ENCODE results near the gene NEDD8.

Gene NEDD8

DNA sequence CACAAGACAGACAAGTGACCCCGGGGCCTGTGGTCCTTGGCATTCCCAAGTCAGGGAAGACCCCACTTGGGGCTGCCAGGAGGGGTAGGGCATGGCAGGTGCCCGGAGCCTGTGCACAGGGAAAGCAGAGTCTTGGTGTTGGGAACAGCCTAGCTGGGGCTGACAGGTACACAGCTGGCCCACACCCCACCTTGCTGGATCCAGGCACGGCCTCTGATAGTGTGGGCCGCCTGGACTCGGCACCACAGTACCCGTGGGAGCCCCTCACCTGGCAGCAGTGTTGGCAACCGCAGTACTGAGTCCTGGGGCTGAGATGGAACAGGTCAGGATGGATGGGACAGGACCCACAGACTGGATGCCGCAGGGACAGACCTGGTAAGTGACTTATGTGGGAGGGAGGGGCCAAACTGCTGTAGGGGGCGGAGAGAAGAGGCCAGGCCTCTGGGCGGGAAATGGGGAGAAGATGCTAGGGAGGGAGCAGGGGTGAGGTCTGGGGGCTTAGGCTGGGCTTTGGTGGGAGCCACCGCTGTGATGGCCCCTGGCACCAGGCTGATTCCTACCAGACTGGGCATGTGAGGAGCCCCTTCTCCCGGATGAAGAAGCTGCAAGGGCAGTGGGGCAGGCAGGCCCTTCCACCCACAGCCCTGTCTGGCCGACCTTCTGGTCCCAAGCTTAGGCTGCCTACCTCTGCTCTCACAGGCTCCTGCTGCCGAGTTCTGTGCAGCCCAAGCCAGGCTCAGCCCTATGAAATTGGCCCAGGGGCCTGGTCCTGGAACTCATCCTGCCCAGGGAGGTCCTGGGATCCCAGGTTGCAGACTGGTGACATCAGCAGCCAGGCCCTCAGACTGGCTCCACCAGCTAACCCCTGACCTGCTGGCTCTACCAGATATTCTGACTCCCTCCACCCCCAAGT, 30.9 kb upstream of the NEDD8 start, which contains the start of gene TGM1:
TGM1 (minus strand) TSS at position 357 of the 913 bp plus-strand sequence. CDS start 825 bp downstream, outside the sequence.
- no peak for DNase-seq

DNA sequence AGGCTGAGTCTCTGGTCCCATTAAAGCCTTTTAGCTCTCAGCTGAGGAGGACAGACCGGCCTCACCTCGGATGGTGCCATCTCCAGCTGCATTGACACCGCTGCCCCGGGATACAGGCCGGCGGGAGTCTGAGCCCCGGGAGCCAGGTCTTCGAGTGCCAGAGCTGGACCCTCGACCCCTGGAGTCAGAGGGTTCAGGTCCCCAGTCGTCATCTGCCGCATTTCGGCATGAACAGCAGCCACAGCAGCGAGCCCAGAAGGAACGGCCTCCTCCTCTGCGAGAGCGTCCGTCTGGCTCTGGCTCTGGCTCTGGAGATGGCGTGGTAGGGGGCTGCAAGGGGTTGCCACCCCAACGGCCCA, 29.8 kb upstream of the NEDD8 start:
- DNase-seq: no peak

DNA sequence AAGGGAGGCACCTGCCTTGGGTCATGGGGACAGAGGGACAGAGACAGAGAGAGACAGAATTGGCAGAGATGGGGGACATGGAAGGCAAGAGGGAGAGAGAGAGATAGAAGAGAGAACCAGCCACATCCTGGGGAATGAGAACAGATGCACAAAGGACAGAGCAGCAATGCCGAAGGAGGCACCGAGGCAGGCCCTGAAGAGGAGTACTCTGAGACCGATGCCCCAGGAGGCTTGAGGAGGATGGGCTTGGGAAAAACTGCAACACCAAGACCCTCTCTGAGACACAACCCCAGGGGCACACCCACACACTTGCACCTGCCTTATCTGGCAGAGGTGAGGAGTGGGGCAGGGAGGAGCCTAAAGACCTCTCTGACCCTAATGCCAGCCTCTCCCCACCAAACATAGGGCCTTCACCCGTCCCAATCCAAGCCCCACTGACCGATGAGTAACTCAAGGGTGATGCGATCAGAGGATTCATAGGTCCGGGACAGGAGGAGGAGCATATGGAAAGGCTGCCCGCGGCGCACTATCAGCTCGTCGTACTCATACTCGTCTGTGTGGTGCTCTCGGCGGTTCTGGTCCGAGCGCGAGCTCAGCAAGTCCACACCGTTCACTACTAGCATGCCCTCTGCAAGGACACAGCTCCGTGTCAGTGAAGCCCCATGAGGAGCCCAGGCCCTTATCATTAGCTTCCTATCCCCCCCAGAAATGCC, 29.2 kb upstream of the NEDD8 start:
- DNase-seq: no peak

DNA sequence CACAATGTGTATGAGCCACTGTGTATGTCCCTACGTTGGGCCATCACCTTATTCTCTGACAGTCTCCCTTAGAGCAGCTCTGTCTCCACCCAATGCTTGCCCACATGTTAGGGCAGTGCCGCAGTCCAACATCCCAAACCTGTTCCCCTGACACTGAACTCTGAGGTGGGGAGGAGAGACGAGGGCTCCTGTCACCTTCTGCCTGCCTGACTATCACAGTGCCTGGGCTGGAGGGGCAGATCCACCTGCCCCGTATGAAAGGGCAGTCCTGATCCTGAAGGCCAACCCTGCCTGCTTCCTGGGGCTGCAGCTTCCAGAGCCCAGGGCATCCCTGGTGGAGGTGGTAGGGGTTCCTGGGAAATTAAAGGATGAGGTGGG, 28.6 kb upstream of the NEDD8 start:
- DNase-seq: no peak

DNA sequence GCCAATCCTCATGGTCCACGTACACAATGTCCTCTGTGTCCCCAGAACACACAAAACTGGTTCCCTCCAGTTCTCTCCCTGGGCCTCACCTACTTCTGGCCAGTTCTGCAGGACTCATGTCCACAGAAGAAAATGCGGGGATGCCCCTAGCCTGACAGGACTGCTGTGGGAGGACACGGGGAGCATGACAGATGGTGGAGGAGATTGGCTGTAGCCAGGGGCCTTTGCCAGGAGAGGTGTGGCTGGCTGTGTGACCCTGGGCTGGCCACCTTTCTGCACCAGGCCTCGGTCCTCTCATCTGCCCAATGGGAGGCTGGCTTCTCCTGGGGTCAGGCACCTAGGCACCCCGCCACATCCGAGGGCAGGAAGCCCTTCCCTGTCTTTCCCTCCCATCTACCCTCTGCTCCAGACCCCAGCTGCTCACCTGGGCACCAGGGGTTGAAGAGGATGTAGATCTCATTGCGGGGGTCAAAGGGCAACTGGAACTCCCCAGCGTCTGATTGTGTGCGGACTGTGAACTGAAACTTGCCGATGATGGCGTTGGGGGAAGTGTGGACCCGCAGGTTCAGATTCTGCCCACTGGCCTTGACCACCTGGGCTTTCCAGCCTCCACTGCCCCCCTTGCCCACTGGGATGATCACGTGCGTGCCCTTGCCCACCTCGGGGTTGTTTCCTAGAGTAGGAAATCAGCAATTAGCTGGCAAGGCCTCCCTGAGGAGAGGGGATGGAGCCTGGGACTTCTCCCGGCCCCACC, 28.0 kb upstream of the NEDD8 start:
- no peak for DNase-seq

DNA sequence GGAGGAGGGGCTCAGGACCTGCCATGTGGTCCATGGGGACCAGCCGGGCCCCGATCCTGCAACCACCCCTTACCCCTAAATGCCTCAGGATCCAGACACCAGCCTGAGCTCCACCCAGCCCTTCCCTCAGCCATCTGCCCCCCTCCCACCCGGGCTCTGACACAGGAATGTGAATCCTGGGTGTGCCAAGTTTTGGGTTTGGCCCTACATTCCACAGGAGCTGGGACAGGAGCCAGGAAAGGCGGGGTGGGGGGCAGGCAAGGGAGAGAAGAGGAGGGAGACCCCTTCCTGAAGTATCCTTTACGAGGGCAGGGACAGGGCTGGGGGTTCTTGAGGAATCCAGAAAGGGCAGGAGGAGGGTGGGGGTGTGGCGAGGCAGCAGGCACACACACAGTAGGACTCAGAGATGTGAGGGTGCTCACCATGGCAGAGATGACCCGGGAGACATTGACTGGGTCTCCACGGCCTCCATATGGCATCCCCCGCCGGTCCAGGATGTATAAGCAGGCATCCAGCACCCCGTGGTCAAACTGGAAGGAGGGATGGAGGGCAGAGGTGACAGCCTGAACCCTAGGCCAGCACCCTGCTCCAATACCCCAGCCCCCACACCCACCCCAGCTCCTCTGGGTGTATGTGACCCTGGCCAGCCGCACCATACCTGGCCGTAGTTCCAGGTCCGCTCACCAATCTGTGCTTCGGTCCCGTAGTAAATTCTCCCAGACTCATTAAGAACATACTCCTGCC, 27.3 kb upstream of the NEDD8 start:
- no peak for DNase-seq

DNA sequence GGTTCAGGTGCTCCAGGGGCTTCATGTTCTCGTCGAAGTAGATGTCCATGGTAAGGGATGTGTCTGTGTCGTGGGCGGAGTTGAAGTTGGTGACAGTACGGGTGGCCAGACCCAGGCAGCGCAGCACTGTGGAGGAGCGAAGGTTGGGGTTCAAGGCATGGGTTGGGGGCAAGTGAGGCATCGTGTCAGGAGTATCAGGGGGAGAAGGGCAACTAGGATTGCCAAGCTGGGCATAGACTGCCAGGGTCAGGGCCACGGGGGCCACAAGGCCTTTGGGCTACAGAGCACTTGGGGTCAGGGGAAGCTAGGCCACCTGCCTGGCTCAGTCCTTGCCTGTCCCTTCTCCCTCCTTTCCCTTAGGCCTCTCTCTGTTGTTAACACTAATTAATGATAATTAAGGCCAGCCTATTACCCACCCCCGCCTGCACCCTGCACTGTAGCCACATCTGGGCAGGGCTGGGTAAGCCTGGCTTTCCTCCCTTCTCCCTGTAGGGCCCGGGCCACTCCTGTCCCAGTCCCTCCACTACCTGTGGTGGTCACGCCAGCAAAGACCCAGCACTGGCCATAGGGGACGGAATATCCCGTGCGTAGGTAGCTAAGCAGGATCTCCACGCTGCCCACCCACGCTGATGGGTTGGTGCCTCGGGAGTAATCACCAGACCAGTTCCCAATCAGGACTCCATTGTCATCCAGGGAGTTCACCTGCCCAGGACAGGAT, 26.5 kb upstream of the NEDD8 start:
- no peak for DNase-seq

DNA sequence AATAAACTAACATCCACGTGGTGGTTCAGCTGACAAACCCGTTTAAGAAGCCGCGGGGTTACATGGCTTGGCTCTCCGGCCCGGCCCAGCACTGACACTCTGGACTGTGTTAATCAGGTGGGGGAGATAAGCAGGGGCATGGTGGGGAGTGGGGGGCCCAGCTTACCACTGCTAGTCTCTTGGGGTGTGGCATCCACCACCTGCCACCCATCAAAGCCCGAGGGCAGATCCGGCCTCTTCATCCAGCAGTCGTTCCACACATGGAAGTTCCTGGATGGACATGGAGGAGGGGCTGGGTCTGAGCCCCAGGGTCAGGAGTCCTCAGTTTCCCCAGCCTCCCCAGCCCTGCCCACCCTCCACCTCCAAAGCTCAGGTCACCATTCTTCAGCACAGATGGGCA, 26.0 kb upstream of the NEDD8 start:
- DNase-seq: no peak

DNA sequence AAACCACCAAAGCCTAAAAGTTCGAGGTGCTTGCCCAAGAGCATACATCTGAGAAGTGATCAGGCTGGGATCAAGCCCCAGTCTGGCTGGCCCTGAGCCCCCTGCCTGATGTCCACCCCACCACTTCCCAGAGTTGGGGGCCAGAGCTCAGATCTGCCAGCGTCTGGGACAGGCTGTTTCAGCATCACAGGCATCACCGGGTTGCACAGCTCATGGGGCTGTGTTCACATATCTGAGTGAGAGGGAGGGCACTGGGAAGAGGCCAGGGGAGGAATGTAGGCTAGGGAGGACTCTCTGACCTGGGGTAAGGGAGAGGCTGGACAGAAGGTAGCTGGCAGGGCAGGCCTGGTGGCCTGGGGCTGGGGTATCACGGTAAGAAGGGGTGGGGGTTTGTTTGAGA, 24.8 kb upstream of the NEDD8 start:
- DNase-seq: no peak

DNA sequence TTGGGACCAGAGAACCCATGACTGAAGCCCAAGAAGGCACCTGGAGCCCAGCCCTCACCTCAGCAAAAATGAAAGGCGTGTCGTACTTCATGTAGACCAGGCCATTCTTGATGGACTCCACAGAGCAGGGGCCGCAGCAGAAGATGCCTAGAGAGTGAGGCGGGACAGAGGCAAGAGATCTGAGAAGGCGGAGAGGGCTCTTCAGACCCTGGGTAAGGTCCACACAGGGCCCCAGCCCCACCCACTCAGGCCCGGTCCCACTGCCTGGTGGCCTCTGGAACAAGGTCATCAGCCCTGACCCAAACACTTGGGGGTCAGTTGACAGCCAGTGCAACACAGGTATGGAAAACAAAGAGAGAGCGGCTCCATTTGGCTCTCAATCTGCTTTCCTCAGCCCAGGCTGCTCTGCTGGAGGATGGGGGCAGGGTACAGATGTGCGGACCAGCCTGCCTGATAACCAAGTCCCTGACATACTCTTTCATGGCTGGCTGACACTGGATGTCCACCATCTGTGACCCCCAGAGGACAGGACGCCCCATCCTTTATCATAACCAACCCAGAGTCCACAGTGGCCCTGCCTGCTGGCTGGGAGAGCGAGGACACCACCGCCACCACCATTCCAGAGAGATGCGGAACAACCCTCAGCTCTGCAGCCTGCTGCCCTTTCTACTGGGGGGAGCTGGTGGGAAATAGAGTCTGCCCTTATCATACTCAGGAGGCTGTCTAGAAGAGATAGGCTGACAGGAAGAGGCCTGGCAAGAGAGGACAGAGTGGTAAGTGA, 24.0 kb upstream of the NEDD8 start:
- DNase-seq: no peak

DNA sequence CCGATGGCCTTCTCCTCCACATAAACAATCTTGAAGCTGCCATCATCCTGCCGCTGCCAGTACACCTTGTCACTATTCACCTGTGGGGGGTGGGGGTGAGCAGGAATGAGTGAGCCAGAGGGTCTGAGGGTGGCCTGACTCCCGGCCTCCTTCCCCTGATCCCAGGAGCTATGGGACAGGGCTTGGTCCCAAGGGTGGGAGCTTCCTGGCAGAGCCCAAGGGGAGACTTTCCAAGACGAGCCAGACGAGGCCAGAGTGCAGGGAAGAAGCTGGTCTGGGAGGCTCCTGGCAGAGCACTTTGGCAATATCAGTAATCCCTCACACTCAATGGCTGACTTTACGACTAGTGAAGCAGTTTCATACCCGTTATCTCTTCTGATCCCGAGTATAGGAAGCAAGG, 23.3 kb upstream of the NEDD8 start:
- DNase-seq: no peak

DNA sequence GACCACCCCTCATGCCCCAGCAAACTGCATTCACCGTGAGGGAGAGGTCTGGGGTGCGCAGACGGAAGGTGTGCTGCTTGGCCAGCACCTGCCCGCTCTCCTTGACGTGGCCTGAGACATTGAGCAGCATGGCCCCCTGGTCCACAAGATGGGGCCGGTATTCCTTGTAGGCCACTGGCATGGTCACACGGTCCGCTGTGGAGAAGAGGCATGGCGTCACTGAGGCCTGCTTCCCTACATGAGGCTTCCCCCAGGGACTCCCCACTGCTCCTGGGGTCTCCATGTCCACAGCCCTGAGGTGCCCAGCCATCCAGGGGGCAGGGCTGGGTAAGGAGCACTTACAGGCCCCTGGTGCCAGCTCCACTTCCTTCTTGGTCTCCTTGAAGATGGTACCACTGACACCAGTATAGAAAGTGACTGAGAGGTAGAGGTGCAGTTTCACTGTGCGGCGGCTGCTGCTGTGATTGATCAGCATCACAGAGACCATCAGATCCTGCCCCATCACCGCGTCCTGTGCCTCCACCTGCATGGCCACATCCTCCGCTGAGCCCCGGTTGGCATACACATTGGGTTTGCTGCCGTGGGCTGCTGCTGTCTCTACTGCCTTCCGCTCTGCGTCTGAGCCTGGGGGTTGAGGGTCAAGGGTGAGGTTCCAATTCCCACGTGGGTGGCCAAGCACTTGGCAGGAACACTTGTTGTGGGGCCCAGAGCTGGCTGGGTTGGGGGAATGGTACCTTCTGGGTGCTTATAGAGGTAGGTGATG, 22.6 kb upstream of the NEDD8 start:
- no peak for DNase-seq

DNA sequence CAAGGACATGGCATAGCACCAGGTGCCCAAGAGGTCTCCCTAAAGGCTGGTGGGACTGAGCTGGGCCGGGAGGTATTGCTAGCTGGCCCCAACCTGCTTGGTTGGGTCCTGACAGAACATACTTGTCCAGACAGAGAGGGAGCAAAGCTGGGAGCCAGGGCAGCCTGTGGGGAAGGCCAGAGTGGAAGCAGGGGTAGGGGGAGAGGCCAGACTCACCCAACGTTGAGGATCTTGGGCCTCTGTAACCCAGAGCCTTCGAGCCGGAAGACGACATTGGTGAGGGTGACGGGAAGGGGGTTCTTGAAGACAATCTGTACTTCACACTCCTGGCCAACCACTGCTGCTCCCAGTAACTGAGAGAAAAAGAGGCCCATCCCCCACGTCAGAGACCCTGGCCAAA, 21.8 kb upstream of the NEDD8 start:
- DNase-seq: no peak

DNA sequence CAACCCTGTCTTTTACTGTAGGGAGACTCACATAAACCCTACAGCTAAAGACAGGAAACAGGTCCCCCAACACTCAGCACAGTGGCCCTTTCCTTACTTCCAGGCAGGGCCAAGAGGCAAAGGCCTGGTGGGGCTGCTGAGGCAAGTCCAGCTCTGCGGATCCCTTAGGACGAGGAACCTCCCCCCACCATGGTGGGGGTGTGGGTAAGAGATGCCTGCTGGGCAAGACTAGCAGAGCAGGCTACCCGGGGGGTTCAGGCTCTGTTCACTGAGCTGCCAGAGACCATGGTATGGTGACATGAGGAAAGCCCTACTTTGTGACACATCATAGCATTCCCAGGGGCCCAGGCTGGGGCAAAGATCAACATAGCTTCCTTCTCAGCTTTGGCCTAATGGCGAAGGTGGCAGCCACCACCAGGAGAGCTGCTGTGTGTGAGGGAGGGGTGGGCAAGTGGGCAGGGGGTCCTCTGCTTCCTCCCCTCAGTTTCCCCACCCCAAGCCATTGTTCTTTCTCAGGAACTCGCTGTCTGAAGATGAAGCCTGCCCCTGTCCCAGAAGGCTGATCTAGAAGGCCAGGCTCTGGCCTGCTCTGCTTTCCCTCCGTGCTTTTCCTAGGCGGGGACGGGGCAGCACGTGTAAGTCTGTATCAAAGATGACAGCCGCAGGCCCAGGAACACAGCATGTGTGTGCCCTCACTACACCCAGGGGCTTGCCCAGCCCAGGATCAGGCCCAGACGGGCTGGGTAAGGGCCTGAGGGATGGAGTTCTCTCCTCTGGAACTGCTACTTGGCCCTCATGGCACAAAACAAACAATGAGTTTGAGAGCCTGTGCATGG, 20.3 kb upstream of the NEDD8 start:
- DNase-seq: no peak

DNA sequence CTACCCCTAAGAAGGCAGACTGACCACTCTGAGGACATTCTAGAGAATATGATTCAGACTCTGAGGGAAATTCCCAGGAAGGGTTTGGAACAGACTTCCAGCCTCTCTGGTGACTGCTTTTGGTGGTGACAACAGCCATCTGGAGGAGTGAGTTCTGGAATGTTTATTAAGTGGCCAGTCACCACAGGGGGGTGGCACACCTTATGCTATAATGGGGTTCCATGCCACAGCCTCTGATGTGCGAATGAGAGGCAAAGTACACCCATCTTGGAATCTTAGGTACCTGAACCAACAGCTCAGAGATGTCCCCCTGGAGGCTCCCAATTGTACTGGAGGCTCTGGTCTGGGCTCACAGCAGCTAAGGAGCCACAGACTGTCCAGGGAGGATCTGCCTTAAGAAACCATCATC, 19.7 kb upstream of the NEDD8 start:
- no peak for DNase-seq

DNA sequence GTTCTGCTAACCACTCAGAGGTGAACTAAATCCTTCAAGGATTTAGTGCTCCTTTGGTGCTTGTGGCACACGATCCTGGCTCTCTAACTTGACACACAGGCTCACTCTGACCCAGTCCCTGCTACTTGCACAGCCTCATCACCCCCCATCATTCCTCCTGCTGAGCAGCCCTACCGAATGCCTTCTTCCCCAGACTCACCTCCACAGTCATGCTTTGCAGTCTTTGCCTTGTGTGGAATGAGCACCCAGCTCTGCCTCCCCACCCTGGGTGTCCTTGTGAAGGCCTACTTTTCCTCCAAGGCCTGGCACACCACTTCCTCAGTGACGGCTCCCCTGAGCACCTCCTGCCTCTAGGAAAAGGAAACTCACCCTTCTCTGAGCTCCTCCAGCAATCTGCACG, 18.2 kb upstream of the NEDD8 start:
- no peak for DNase-seq

DNA sequence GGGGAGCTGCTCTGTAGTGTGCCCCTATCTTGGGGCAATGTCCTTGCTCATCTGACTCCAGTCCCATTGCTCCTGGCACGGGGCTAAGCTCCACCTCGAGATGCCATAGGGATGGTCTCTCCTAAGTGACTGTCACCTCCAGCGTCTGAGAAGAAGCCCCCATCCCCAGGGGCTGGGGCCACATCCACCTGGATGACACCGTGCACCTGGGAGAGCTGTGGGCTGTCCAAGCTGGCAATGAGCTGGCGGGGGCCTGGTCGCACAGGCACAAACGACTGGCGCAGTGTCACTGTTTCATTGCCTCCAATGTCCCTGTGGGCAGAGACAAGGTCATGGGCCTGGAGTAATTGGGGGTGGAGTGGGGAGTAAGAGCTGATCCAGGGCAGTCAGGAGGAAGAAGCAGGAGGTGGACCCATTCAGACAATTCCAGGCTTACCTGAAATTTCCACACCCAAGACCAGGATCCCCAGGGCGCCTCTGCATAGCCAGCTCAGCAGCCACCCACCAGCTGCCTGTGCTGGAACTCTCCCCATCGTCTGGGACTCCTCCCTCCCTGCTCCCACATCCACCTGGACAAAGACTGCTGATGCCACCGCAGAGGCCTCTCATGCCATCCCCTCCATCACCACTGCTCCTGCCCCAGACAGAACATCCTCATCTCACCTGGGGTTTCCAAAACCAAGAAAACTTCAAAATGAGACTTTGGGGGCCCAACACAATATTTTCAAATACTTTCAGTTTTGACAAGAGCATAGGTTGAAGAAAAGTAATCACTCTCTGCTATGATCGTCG, 17.3 kb upstream of the NEDD8 start:
- no peak for DNase-seq

DNA sequence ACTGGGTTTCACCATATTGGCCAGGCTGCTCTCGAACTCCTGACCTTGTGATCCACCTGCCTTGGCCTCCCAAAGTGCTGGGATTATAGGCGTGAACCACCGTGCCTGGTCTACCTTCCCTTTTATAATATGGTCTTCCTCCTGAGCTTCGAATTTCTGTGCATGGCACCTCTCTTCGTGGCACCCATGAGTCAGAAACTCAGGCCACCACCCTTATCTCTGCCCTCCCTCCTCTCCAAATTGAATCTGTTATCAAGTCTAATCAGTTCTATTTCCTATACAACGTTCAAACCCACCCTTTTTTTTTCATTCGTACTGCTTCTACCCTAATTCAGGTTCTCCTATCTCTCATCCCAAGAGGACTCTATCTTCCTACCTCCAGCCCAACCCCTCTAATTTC, 15.3 kb upstream of the NEDD8 start:
- no peak for DNase-seq

DNA sequence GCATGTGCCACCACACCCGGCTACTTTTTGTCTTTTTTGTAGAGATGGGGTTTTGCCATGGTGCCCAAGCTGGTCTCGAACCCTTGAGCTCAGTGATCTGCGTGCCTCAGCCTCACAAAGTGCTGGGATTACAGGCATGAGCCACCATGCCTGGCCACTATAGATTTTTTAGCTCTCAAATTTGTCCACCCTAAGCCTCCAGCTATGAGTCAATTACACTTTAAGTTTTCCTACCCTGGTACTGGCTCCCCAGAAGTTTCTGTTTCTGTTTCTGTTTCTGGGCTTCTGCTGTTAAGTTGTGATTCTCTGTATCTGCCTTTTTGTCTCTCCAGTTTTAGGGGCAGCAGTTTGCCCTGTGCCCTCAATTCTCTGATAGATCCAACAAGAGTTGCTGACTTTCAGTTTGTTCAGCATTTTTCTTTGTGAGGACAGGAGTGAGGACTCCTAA, 14.6 kb upstream of the NEDD8 start:
- no peak for DNase-seq
